ENCODE results near the gene LTBP3.

DNA sequence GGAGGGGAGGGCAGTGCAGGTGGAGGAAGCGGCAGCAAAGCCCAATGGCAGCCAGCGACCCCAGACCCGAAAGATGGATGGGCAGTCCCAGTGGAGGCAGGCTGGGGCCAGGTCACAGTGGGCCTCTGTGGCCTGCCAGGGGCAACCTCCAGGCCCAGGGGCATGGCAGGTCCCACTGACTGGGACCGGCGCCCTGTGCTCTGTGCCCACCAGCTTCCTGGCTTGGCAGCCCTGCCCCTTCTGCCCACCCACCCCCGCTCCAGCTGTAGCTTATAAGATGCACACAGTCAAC, 41.7 kb upstream of the LTBP3 start:
- TF ChIP-seq, protein P1, sequence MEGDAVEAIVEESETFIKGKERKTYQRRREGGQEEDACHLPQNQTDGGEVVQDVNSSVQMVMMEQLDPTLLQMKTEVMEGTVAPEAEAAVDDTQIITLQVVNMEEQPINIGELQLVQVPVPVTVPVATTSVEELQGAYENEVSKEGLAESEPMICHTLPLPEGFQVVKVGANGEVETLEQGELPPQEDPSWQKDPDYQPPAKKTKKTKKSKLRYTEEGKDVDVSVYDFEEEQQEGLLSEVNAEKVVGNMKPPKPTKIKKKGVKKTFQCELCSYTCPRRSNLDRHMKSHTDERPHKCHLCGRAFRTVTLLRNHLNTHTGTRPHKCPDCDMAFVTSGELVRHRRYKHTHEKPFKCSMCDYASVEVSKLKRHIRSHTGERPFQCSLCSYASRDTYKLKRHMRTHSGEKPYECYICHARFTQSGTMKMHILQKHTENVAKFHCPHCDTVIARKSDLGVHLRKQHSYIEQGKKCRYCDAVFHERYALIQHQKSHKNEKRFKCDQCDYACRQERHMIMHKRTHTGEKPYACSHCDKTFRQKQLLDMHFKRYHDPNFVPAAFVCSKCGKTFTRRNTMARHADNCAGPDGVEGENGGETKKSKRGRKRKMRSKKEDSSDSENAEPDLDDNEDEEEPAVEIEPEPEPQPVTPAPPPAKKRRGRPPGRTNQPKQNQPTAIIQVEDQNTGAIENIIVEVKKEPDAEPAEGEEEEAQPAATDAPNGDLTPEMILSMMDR (conservative IDR thresholded peaks at IDR 0.05 in 1 of 2, IDR thresholded peaks at IDR 0.05 in 1 of 2; ENCODE audit: low read depth in 1 of 2, low read length in 2 of 2), result no peak
- TF ChIP-seq EZH2 (IDR thresholded peaks at IDR 0.05; ENCODE audit: low read length, missing control alignments), result no peak
